ENCODE results near the gene CALML4.

The CALML4 gene

GRCh38 chr15:68158046-68158628 is 47.0 kb downstream of the CALML4 start:
- Histone ChIP-seq H3K4me1 (ENCODE audit: insufficient read depth, poor library complexity, severe bottlenecking) (no peaks in the 10 kb centered on the region), H3K36me3 (ENCODE audit: low read depth) (peaks cover 51% of the 10 kb centered on the region), H3K27ac (ENCODE audit: poor library complexity, severe bottlenecking) (no peak overlapping the region), H3K4me3 (ENCODE audit: severe bottlenecking) (no peak overlapping the region), H3K27me3 (ENCODE audit: insufficient read depth, poor library complexity, severe bottlenecking) (no peaks in the 10 kb centered on the region), H3K9me3 (ENCODE audit: severe bottlenecking) (no peaks in the 10 kb centered on the region)
- DNase-seq (ENCODE audit: low spot score) (no peak), ATAC-seq (ENCODE audit: low read depth) (no peak)
- no peak for TF ChIP-seq CTCF (IDR thresholded peaks at IDR 0.05; ENCODE audit: poor library complexity, severe bottlenecking)

GRCh38 chr15:68157074-68157473 is 48.1 kb downstream of the CALML4 start:
- DNase-seq (ENCODE audit: low spot score) (no peak), ATAC-seq (ENCODE audit: low read depth) (no peak)
- Histone ChIP-seq H3K4me3 (ENCODE audit: severe bottlenecking) (no peak overlapping the region), H3K9me3 (ENCODE audit: severe bottlenecking) (no peaks in the 10 kb centered on the region), H3K27ac (ENCODE audit: poor library complexity, severe bottlenecking) (no peak overlapping the region), H3K4me1 (ENCODE audit: insufficient read depth, poor library complexity, severe bottlenecking) (no peaks in the 10 kb centered on the region), H3K27me3 (ENCODE audit: insufficient read depth, poor library complexity, severe bottlenecking) (no peaks in the 10 kb centered on the region), H3K36me3 (ENCODE audit: low read depth) (peaks cover 48% of the 10 kb centered on the region)
- TF ChIP-seq CTCF (IDR thresholded peaks at IDR 0.05; ENCODE audit: poor library complexity, severe bottlenecking), result no peak

- H3K36me3 ChIP-seq (ENCODE audit: low read depth), result peaks cover 40% of the 10 kb centered on the region
- no peaks in the 10 kb centered on the region for H3K27me3 ChIP-seq (ENCODE audit: insufficient read depth, poor library complexity, severe bottlenecking)
- no peaks in the 10 kb centered on the region for H3K9me3 ChIP-seq (ENCODE audit: severe bottlenecking)
- H3K4me3 ChIP-seq (ENCODE audit: severe bottlenecking), result no peak overlapping the region
- ATAC-seq (ENCODE audit: low read depth) (peak; percentile 67), DNase-seq (ENCODE audit: low spot score) (no peak)
- peak; percentile 99 for TF ChIP-seq CTCF (IDR thresholded peaks at IDR 0.05; ENCODE audit: poor library complexity, severe bottlenecking)
- H3K27ac ChIP-seq (ENCODE audit: poor library complexity, severe bottlenecking), result no peak overlapping the region
- peaks cover 8% of the 10 kb centered on the region for H3K4me1 ChIP-seq (ENCODE audit: insufficient read depth, poor library complexity, severe bottlenecking)
These were observed 50.1 kb downstream of the CALML4 start for GRCh38 chr15:68154923-68155559.

GRCh38 chr15:68152342-68152741 is 52.8 kb downstream of the CALML4 start:
- no peaks in the 10 kb centered on the region for H3K27me3 ChIP-seq (ENCODE audit: insufficient read depth, poor library complexity, severe bottlenecking)
- ATAC-seq (ENCODE audit: low read depth) (no peak), DNase-seq (ENCODE audit: low spot score) (no peak)
- H3K4me3 ChIP-seq (ENCODE audit: severe bottlenecking), result no peak overlapping the region
- no peak overlapping the region for H3K27ac ChIP-seq (ENCODE audit: poor library complexity, severe bottlenecking)
- peaks cover 19% of the 10 kb centered on the region for H3K4me1 ChIP-seq (ENCODE audit: insufficient read depth, poor library complexity, severe bottlenecking)
- no peak for TF ChIP-seq CTCF (IDR thresholded peaks at IDR 0.05; ENCODE audit: poor library complexity, severe bottlenecking)
- H3K36me3 ChIP-seq (ENCODE audit: low read depth), result peaks cover 36% of the 10 kb centered on the region
- H3K9me3 ChIP-seq (ENCODE audit: severe bottlenecking), result no peaks in the 10 kb centered on the region

GRCh38 chr15:68151277-68151676 is 53.9 kb downstream of the CALML4 start:
- Histone ChIP-seq H3K4me1 (ENCODE audit: insufficient read depth, poor library complexity, severe bottlenecking) (peaks cover 19% of the 10 kb centered on the region), H3K36me3 (ENCODE audit: low read depth) (peaks cover 47% of the 10 kb centered on the region), H3K27me3 (ENCODE audit: insufficient read depth, poor library complexity, severe bottlenecking) (no peaks in the 10 kb centered on the region), H3K9me3 (ENCODE audit: severe bottlenecking) (no peaks in the 10 kb centered on the region), H3K27ac (ENCODE audit: poor library complexity, severe bottlenecking) (no peak overlapping the region), H3K4me3 (ENCODE audit: severe bottlenecking) (no peak overlapping the region)
- DNase-seq (ENCODE audit: low spot score) (no peak), ATAC-seq (ENCODE audit: low read depth) (peak; percentile 15; the same call in 1 of the 3 replicates)
- no peak for TF ChIP-seq CTCF (IDR thresholded peaks at IDR 0.05; ENCODE audit: poor library complexity, severe bottlenecking)

Measured in RWPE2 (cell line).